Stimulated activated CD8-positive, alpha-beta memory T cell treated with anti-CD3 and anti-CD28 coated beads, Interleukin-7, amount 100 ng/mL, for 48 hours (primary cell): Measurements from ENCODE around the gene ZNF283.
"Not testable (repeated sequence)": the region's sequence is repeated elsewhere in the genome, so short reads cannot be mapped to it uniquely, and the experiment has no call there.

Source experiments
- DNase-seq, 2 donors: peaks; one replicate each; pipeline ENCODE4 v3.0.0-alpha.2; 2020; ENCODE audit warnings: low read depth in 1 of 2; ENCODE audit errors: extremely low read depth in 1 of 2

The ZNF283 gene

DNA sequence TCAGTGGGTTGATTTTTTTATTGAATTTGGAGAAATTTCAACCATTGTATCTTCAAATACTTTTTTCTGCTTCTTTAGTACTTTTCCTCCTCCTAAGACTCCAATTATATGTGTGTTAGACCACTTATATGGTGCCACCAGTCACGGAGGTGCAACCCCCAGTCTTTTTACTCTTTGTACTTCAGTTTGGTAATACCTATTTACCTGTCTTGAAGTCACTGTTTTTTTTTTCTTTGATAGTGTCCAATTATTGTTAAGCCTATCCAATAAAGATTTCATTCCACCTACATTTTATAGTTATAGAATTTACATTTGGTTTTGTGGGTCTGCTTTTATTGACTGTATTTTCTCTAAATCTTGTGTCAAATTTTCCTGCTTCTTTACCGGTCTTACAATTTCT, 14.9 kb downstream of the ZNF283 start:
- DNase-seq = no peak

DNA sequence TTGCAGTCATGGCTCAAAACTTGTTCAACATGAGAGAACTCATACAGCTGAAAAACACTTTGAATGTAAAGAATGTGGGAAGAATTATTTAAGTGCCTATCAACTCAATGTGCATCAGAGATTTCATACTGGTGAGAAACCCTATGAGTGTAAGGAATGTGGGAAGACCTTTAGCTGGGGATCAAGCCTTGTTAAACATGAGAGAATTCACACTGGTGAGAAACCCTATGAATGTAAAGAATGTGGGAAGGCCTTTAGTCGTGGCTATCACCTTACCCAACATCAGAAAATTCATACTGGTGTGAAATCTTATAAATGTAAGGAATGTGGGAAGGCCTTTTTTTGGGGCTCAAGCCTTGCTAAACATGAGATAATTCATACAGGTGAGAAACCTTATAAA, 20.1 kb downstream of the ZNF283 start:
- DNase-seq = no peak

DNA sequence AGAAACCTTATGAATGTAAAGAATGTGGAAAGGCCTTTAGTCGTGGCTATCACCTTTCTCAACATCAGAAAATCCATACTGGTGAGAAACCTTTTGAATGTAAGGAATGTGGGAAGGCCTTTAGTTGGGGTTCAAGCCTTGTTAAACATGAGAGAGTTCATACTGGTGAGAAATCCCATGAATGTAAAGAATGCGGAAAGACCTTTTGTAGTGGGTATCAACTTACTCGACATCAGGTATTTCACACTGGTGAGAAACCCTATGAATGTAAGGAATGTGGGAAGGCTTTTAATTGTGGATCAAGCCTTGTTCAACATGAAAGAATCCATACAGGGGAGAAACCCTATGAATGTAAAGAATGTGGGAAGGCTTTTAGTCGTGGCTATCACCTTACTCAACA, 20.8 kb downstream of the ZNF283 start:
- no peak for DNase-seq

GRCh38 chr19:43848821-43849220, 21.7 kb downstream of the ZNF283 start:
- DNase-seq = no peak

- DNase-seq = no peak
Observed at GRCh38 chr19:43858174-43858573, 31.1 kb downstream of the ZNF283 start.

DNA sequence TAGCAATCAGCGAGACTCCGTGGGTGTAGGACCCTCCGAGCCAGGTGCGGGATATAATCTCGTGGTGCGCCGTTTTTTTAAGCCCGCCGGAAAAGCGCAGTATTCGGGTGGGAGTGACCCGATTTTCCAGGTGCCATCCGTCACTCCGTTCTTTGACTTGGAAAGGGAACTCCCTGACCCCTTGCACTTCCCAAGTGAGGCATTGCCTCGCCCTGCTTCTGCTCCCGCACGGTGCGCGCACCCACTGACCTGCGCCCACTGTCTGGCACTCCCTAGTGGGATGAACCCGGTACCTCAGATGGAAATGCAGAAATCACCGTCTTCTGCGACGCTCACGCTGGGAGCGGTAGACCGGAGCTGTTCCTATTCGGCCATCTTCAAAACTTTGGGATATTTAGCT, 39.8 kb downstream of the ZNF283 start:
- not testable (repeated sequence) for DNase-seq

- DNase-seq = no peak
Observed at GRCh38 chr19:43872547-43873336, 45.6 kb downstream of the ZNF283 start.

GRCh38 chr19:43880483-43880882, 53.4 kb downstream of the ZNF283 start:
- DNase-seq = no peak

GRCh38 chr19:43883864-43884263, 56.7 kb downstream of the ZNF283 start, which contains the start of gene ZNF404:
Gene ZNF404 (minus strand): TSS chr19:43883964.
- no peak for DNase-seq

- no peak for DNase-seq
Observed at GRCh38 chr19:43895727-43896308, 68.7 kb downstream of the ZNF283 start.
